Raji (cell line): ENCODE results near the gene ITPR1.

Experiments
- POLR2A ChIP-seq: IDR thresholded peaks from 2 replicates; pipeline ENCODE4 v1.6.1; 2011; ENCODE audit warnings: low read depth, low read length, control low read depth; ENCODE audit not compliant: insufficient read depth

The ITPR1 gene

GRCh38 chr3:4763604-4764247 is 270.6 kb downstream of the ITPR1 start:
- TF ChIP-seq POLR2A: no peak

GRCh38 chr3:4765212-4765611 is 272.1 kb downstream of the ITPR1 start:
- TF ChIP-seq POLR2A: no peak

GRCh38 chr3:4766263-4766662 is 273.1 kb downstream of the ITPR1 start:
- TF ChIP-seq POLR2A: no peak

- TF ChIP-seq POLR2A: no peak
Measured at GRCh38 chr3:4766716-4767499, 273.8 kb downstream of the ITPR1 start.

GRCh38 chr3:4768021-4768420 is 274.9 kb downstream of the ITPR1 start:
- TF ChIP-seq POLR2A: no peak

- TF ChIP-seq POLR2A: no peak
Measured at GRCh38 chr3:4768521-4768920, 275.4 kb downstream of the ITPR1 start.

GRCh38 chr3:4770561-4770960 is 277.4 kb downstream of the ITPR1 start:
- TF ChIP-seq POLR2A: no peak

- no peak for TF ChIP-seq POLR2A
Measured at GRCh38 chr3:4771243-4771642, 278.1 kb downstream of the ITPR1 start.

- TF ChIP-seq POLR2A: no peak
Measured at GRCh38 chr3:4772171-4772804, 279.1 kb downstream of the ITPR1 start.

GRCh38 chr3:4772858-4773257 is 279.7 kb downstream of the ITPR1 start:
- no peak for TF ChIP-seq POLR2A

- no peak for TF ChIP-seq POLR2A
Measured at GRCh38 chr3:4773583-4773982, 280.4 kb downstream of the ITPR1 start.

GRCh38 chr3:4774531-4774930 is 281.4 kb downstream of the ITPR1 start:
- TF ChIP-seq POLR2A: no peak

- no peak for TF ChIP-seq POLR2A
Measured at GRCh38 chr3:4776399-4776979, 283.3 kb downstream of the ITPR1 start.

GRCh38 chr3:4776980-4777581 is 283.9 kb downstream of the ITPR1 start:
- no peak for TF ChIP-seq POLR2A

- TF ChIP-seq POLR2A: no peak
Measured at GRCh38 chr3:4778119-4778518, 285.0 kb downstream of the ITPR1 start.

GRCh38 chr3:4778740-4779139 is 285.6 kb downstream of the ITPR1 start:
- TF ChIP-seq POLR2A: no peak

- no peak for TF ChIP-seq POLR2A
Measured at GRCh38 chr3:4780545-4780957, 287.4 kb downstream of the ITPR1 start.
